GM19328 (cell line): ENCODE results near the gene RNF181.
"Not testable (repeated sequence)": the region's sequence is repeated elsewhere in the genome, so short reads cannot be mapped to it uniquely, and the experiment has no call there.

ENCODE experiments used
- ATAC-seq: cut with Tn5 transposase; IDR thresholded peaks from one replicate; pipeline ENCODE4 v1.9.1; 2021; ENCODE audit warnings: mild to moderate bottlenecking, moderate library complexity; ENCODE audit not compliant: unreplicated experiment

Gene RNF181

DNA sequence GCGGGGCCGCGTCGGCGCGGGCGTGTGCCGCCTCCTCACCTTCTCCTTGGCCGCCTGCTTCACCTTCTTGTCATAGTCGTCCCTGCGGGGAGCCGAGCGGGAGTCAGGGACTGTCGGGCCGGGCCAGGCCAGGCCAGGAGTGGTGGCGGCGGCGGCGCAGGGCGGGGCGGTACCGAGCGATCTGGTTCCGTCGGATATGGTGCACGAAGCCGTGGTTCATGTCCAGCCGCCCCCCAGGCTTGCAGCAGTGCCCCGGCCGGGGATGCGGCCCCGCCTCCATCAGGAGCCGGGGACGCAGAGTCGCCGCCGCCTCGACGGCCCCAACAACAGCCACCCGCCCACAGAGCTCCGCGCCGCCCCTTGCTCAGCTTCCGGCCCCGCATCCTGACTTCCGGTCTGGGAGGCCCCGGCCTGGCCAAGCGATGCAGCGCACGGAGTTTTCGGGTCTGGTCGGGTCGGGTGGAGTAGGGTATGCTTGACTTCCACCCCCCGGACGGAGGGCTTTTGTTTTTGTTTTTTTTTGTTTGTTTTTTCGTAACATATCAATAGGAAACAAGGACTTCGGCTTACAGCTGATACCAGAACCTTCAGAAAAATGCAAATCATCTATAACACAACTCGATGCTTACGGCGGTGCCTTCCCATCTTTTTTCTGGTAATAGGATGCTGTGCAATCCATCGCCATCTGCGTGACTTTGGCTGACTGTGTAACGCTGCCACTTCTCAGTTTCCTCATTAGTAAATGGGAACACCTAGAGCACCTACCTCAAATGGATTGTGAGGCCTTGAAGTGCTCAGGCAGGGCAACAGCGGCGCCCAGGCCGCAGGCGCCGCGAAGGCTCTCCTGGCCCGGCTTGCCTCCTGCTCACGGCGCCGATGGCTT lies 16.4 kb downstream of the RNF181 start, which contains the start of gene C2orf68:
C2orf68 (minus strand) TSS at position 362 of the 883 bp plus-strand sequence; CDS start at position 280, 82 bp downstream.
- ATAC-seq, result peak; percentile 68

DNA sequence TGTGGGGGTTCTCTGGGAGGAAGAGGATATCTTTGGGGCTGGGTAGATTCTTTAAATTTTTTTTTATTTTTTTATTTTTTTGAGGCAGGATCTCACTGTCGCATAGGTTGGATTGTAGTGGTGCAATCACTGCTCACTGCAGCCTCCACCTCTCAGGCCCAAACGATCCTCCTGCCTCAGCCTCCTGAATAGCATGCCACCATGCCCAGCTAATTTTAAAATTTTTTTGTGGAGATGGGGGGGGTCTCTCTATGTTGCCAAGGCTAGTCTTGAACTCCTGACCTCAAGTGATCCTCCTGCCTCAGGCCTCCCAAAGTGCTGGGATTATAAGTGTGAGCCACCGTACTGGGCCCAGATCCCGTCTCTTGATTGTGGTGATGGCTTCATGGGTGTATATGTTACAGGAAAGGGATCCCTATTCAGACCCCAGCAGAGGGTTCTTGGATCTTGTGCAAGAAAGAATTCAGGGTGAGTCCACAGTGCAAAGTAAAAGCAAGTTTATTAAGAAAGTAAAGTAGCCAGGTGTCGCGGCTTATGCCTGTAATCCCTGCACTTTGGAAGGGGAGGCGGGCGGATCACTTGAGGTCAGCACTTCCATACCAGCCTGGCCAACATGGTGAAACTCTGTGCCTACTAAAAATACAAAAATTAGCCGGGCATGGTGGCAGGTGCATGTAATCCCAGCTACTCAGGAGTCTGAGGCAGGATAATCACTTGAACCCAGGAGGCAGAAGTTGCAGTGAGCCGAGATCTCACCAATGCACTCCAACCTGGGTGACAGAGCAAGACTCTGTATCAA lies 18.4 kb downstream of the RNF181 start:
- no peak for ATAC-seq

DNA sequence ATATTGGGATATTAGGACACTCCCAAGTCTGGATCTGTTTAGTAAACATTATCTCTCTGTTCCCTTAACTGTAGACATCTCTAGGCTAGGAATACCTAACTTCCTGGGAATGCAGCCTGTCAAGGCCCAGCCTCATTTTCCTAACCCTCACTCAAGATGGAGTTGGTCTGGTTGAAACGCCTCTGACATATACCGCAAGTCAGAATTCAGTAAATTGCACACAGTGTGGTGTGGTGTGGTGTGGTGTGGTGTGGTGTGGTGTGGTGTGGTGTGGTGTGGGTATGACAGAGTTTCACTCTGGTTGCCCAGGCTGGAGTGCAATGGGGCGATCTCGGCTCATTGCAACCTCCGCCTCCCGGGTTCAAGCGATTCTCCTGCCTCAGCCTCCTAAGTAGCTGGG lies 19.2 kb downstream of the RNF181 start:
- not testable (repeated sequence) for ATAC-seq

DNA sequence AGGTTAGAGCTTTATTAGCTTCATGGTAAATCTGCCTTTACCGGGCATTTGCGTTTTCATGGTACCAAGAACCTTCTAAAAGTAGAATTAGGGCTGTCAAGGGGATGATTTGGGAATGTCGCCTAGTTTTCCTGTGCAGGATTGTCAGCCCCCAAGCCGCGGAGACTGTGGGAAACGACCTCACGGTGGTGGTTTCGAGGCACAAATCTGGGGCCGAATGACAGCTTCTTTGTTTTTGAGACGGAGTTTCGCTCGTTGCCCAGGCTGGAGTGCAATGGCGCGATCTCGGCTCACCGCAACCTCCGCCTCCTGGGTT lies 19.8 kb downstream of the RNF181 start:
- ATAC-seq, result no peak

DNA sequence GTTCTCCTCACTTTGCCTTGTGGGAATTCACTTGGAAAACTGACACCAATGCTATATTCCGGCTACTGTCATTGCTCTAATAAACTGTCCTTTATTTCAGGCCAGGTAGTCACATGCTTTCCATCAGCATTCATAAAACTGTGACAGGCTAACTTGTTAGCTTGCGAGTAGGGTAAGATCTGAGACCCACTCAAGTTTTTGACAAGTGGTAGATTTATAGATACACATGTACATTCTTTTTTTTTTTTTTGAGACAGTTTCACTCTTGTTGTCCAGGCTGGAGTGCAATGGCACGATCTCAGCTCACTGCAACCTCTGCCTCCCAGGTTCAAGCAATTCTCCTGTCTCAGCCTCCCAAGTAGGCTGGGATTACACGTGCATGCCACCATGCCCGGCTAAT lies 22.2 kb downstream of the RNF181 start:
- not testable (repeated sequence) for ATAC-seq

DNA sequence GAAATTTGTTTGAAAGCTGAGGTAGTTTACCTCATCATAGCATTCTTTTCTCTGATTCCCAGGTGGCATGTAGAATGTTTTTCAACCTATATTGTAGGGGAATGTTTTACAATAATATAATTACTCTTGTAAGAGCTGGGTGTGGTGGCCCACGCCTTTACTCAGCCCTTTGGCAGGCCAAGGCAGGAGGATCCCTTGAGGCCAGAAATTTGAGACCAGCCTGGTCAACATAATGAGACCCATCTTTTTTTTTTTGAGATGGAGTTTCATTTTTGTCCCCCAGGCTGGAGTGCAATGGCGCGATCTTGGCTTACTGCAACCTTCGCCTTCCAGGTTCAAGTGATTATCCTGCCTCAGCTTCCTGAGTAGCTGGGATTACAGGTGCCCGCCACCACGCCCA lies 24.1 kb downstream of the RNF181 start:
- ATAC-seq, result no peak

DNA sequence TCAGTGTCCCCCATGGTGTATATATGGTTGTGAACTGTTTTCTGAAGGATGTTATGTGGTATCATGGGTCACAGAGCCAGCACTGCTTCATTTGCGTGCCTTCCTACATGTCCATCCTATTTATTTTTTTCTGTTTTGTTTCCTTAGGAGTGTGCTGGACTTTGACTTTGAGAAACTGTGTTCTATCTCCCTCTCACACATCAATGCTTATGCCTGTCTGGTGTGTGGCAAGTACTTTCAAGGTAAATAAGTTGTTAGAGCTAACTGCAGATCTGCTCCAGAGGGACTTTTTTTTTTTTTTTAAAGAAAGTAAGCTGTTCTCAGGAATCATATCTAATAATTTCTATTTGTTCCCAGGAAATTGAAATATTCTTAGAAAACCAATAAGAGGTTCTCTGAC lies 25.8 kb downstream of the RNF181 start:
- no peak for ATAC-seq

DNA sequence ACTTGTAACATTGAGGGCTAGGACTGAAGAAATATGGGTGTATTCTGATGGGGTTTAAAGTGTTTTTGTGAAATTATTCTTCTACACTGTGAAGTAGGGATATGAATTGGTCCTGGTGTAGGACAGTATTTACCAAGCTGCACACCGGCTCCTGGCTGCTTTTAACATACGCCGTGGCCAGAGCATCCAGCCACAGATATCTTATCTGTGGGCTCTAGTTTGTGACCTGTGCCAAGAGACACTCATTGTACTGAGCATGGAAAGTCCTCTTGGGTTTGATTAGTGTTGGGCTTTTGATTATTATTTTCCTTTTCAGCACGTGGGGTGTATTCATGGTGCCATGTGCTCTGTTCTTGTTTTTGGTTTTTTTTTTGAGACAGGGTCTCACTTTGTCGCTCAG lies 28.4 kb downstream of the RNF181 start:
- ATAC-seq, result no peak

DNA sequence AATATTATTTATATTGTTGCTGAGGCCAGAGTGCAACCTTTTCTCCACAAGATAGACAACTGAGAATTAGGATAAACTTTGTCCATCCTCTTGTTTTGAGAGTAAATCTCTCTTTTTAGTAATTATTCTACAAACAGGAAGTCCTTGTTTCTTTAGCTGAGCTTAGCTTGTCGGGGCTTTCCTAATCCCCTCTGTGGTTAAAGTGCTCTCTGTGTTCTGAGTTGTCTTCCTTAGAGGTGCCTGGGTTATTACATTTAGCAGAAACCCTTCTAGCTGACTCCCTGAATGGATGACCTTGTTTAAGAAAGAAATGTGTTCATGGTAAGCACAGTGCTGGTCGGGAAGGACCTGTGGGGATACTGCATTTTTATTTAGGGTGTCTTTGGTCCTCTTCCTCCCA lies 33.1 kb downstream of the RNF181 start:
- ATAC-seq, result no peak

DNA sequence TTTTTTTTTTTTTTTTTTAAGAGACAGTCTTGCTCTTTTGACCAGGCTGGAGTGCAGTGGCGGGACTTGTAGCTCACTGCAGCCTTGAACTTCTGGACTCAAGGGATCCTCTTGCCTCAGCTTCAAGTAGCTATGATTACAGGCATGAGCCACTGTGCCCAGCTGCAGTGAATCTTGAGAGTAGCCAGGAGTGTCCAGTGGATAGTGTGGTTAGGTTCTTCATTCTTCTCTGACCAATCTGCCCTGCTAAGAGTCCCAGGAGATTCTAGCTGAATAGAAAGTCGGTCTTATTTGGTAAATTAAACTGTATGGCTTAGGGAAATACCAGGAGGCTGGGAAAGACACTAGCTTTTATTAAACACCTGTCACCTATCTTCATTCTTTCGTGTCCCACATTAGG lies 35.8 kb downstream of the RNF181 start:
- no peak for ATAC-seq

DNA sequence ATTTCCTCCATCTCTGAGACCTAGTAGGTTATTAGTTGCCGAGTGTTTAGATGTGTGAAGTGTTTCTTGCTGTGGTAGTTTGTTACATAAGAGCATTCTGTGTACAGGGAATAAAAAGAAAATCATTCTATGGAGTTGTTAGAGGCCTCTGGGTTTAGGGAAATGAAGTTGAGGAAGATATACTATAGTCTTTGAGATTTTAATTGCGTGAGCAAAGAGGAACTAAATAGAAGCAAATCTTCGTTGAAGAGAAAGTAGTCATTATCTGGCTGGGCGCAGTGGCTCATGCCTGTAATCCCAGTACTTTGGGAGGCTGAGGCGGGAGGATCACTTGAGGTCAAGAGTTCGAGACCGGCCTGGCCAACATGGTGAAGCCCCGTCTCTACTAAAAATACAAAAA lies 39.5 kb downstream of the RNF181 start:
- ATAC-seq, result no peak

DNA sequence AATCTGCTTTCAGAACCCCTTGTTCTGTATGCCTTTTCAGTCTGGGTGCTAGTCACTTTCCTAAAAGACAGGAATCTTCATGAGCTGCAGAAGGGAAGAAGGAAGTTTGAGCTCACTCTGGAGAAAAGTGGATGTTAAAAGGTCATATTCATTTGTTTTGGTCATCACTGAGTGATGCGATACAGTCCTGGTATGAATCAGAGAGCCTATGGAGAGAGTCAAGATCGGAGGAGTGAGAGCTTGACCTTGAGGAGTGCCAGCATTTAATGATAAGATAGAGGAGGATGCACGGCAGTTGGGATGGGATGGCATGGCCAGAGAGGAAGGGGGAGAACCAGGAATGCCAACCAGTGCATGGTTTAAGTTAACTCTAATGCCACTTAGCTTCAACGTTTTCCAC lies 40.1 kb downstream of the RNF181 start:
- ATAC-seq, result no peak

DNA sequence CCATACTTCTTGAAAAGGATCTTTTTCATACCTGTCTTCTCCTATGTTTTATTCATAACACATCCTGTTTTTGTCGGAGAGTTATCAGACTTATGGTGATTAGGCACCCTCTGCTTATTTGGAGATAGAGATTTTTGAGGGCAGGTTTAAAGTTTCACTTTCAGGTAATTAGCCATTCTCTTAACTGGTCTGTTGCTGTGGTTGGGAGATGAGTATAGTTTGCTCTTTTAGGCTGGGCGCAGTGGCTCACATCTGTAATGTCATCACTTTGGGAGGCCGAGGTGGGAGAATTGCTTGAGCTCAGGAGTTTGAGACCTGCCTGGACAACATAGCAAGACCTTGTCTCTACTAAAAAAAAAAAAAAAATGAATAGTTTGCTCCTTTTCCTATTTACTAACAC lies 47.2 kb downstream of the RNF181 start:
- ATAC-seq, result no peak

DNA sequence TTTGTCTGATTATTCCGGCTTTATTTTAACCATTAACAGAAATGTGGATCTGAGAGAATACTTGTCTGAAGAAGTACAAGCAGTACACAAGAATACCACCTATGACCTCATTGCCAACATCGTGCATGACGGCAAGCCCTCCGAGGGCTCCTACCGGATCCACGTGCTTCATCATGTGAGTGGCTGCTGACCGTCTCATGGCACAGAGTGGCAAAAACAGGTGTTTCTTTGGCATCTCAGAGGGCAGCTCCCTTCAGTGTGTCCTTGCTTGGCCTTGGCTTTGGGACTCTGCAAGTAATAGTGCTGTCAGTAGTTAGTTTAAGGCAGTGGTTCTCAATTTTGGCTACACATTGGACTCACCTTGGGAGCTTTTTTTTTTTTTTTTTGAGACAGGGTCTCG lies 49.4 kb downstream of the RNF181 start:
- ATAC-seq, result no peak

DNA sequence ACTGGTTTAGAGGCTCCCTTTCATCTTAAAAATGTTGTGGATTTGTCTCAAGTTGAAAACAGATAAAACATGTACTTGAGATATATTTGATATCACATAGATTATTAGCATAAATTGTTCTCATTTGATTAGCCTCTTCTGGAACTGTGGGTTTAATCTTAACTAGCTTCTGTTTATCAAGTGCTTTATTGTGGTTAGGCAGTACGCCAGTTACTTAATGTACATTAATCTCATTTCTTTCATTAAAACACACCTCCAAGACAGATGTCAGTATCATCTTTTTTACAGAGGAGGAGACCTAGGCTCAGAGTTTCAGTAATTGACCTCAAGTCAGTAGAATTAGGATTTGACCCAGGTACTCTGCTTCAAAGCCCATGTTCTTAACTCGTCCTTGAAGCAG lies 50.6 kb downstream of the RNF181 start:
- ATAC-seq, result no peak
